Renal cortex interstitium (tissue), 15 donors: Measurements from ENCODE around the gene STX7. TPM values are rescaled to one million over a fixed set of nuclear protein-coding genes. Genes with fewer than 3 reads are reported as not detected.
"Not testable (repeated sequence)": the region's sequence is repeated elsewhere in the genome, so short reads cannot be mapped to it uniquely, and the experiment has no call there.

Source experiments
- DNase-seq, 11 donors: peaks; one replicate each; pipeline ENCODE4 v3.0.0-alpha.2; 2013; ENCODE audit warnings: low read depth in 9 of 11, low spot score in 4 of 11; ENCODE audit errors: extremely low read depth in 1 of 11
- long read RNA-seq, 16 experiments: transcript quantifications; one replicate each; lab custom pipeline, GENCODE V29; 2026
- polyA plus RNA-seq, 3 donors: library from polyadenylated mRNA; unstranded; fragments of 120-200 nt; gene quantifications; one replicate each; pipeline ENCODE4 v1.2.1, GENCODE V29; 2013; ENCODE audit not compliant: insufficient read length in 3 of 3

Gene STX7, protein sequence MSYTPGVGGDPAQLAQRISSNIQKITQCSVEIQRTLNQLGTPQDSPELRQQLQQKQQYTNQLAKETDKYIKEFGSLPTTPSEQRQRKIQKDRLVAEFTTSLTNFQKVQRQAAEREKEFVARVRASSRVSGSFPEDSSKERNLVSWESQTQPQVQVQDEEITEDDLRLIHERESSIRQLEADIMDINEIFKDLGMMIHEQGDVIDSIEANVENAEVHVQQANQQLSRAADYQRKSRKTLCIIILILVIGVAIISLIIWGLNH
- 10 to 100 TPM; 83.3 to 92.5 (median 84.3) TPM for polyA plus RNA-seq
- long read RNA-seq, donor 1, full-length matches to known transcripts: 12 of 17 reads
- long read RNA-seq, donor 1, partial matches to known transcripts: 5 of 17 reads
- long read RNA-seq, donor 1, other reads (novel, unspliced or antisense): 0 of 17 reads
- long read RNA-seq, donor 2, full-length matches to known transcripts: 17 of 23 reads
- long read RNA-seq, donor 2, partial matches to known transcripts: 6 of 23 reads
- long read RNA-seq, donor 2, other reads (novel, unspliced or antisense): 0 of 23 reads
- long read RNA-seq, donor 3, full-length matches to known transcripts: 30 of 35 reads
- long read RNA-seq, donor 3, partial matches to known transcripts: 5 of 35 reads
- long read RNA-seq, donor 3, other reads (novel, unspliced or antisense): 0 of 35 reads
- long read RNA-seq, donor 4, full-length matches to known transcripts: 17 of 17 reads
- long read RNA-seq, donor 4, partial matches to known transcripts: 0 of 17 reads
- long read RNA-seq, donor 4, other reads (novel, unspliced or antisense): 0 of 17 reads
- long read RNA-seq, donor 5: 0 reads
- long read RNA-seq, donor 6, full-length matches to known transcripts: 24 of 35 reads
- long read RNA-seq, donor 6, partial matches to known transcripts: 11 of 35 reads
- long read RNA-seq, donor 6, other reads (novel, unspliced or antisense): 0 of 35 reads
- long read RNA-seq, donor 7, full-length matches to known transcripts: 20 of 20 reads
- long read RNA-seq, donor 7, partial matches to known transcripts: 0 of 20 reads
- long read RNA-seq, donor 7, other reads (novel, unspliced or antisense): 0 of 20 reads
- long read RNA-seq, donor 8: 0 reads
- long read RNA-seq, donor 9, full-length matches to known transcripts: 19 of 19 reads
- long read RNA-seq, donor 9, partial matches to known transcripts: 0 of 19 reads
- long read RNA-seq, donor 9, other reads (novel, unspliced or antisense): 0 of 19 reads
- long read RNA-seq, donor 10, full-length matches to known transcripts: 17 of 34 reads
- long read RNA-seq, donor 10, partial matches to known transcripts: 17 of 34 reads
- long read RNA-seq, donor 10, other reads (novel, unspliced or antisense): 0 of 34 reads
- long read RNA-seq, donor 11, full-length matches to known transcripts: 24 of 24 reads
- long read RNA-seq, donor 11, partial matches to known transcripts: 0 of 24 reads
- long read RNA-seq, donor 11, other reads (novel, unspliced or antisense): 0 of 24 reads
- long read RNA-seq, donor 12, full-length matches to known transcripts: 6 of 6 reads
- long read RNA-seq, donor 12, partial matches to known transcripts: 0 of 6 reads
- long read RNA-seq, donor 12, other reads (novel, unspliced or antisense): 0 of 6 reads
- long read RNA-seq, donor 13: 0 reads
- long read RNA-seq, donor 14, full-length matches to known transcripts: 25 of 25 reads
- long read RNA-seq, donor 14, partial matches to known transcripts: 0 of 25 reads
- long read RNA-seq, donor 14, other reads (novel, unspliced or antisense): 0 of 25 reads
- long read RNA-seq, donor 15, full-length matches to known transcripts: 3 of 3 reads
- long read RNA-seq, donor 15, partial matches to known transcripts: 0 of 3 reads
- long read RNA-seq, donor 15, other reads (novel, unspliced or antisense): 0 of 3 reads
- long read RNA-seq, donor 16, full-length matches to known transcripts: 53 of 62 reads
- long read RNA-seq, donor 16, partial matches to known transcripts: 9 of 62 reads
- long read RNA-seq, donor 16, other reads (novel, unspliced or antisense): 0 of 62 reads

DNA sequence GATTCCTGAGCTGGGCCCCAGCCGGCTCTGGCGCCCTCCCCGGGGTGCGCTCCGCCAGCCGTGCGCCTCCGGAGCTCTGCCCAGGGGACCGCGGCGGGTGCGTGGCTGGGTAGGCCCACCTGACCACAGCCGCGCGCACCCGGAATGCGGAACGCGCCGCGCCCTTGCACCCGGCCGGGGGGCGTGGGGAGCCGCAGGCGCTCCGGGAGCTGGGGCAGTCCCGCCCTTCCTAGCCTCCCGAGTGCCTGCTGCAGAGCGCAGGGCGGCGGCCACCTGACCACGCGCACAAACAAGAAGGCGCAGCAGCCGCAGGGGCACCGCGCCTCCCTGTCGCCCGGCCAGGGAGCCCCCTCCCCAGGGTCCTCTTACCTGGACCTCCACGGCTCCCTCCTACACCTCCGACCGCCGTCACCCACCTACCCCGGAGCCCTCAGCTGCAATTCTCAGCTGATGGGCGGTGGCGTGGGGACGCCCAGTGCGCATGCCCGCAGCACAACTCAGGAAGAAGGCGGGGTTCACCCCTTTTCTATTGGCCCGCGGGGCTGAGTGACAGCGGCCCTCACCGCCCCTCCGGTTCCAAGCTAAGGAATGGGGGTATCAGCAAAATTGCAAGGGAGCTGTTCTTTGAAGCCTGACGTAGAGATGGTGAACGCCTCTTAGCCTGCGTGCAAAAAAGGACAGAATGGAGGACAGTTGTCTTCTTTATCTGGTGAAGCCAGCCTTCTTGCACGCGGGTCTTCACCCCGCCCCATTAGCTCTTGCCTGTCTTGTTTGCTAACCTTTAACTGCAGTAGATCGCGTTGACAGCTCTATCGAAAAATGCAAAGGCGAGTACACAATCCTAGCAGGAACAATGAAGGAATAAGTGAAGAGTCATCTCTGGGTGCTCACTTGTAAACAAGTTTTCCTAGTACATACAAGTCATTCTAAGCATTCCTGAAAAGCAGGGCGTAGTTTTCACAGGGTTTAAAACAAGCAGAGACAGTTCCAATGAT, at the start of gene STX7:
TSS of gene STX7 (minus strand) at position 479 of the 995 bp plus-strand sequence. CDS start 9,586 bp downstream, outside the sequence.
- peak; percentile 61 to 92 (median 82) for DNase-seq

DNA sequence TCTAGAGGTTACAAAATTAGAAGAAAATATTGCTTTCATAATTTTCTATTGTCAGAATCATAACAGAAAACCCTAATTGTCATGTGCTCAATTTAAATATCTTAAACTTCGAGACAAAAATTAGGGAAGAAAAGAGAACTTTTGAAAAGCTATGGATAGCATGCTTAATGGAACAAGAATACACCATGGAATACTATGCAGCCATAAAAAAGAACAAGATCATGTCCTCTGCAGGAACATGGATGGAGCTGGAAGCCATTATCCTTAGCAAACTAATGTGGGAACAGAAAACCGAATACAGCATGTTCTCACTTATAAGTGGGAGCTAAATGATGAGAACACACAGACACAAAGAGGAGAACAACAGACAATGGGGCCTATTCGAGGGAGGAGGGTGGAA, 47.2 kb upstream of the STX7 start:
- DNase-seq: not testable (repeated sequence)

DNA sequence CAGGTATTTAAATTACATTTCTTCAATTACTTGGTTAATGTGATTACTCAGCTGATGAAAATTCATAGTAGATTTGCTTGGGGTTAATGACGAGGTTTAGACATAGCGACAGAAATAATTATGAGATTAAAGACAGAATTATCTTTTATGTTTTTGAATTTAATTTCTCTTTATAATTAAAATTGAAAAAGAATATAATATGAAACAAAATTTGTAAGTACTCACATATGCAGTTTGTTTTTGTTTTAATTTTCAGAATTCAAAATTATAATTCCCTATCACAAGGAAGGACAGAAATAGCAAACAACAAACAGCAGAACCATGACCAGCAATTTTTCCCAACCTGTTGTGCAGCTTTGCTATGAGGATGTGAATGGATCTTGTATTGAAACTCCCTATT, 39.5 kb upstream of the STX7 start, which contains the start of gene TAAR8:
TSS of gene TAAR8 (plus strand) at position 301 of the 400 bp plus-strand sequence. CDS start at position 322, 21 bp downstream.
- no peak for DNase-seq

DNA sequence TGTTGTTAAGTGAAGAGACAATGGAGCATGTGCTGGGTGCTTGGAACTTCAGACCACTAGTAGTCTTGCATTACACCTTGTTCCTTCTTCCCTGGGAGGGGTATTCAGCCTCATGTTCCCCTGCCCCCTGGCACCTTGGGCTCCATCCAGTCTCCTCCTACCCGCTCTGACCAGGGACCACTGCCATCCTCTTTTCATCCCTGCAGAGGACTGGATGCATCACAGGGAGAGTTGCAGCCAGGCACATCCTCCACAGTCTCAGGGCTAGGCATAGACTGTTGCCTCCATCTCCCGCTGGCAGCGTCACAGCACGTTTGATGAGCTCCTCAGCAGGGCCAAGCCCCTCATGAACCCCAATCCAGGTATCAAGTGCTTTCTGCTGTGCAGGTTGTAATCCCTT, 38.3 kb upstream of the STX7 start:
- DNase-seq: no peak

DNA sequence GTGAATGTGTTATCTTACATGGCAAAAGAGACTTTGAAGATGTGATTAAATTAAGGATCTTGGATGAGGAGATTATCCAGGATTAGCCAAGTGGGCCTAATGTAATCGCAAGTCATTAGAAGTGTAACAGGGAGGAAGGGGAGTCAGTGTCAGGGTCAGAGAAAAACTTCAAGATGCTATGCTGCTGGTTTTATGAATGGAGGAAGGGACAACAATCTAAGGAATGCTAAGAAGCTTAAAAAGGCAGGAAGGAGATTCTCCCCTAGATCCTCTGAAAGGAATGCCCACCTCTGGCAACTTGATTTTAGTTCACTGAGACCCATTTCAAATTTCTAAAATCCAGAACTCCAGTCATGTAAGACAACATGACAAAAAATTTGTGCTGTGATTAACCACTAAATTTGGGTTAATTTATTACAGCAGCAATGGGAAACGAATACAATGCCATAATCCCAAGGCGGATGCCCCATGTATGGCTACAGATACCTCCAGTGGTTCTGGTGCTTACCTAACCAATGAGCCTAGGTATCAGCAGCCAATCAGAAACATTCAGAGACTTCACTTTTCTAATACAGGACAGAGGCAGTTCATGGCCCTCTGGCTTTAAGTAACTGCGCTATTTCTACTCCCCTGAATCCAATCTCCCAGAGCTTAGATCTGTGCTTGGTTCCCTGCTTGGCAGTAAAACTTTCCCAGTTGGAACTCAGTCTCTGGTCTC, 36.0 kb upstream of the STX7 start:
- no peak for DNase-seq

DNA sequence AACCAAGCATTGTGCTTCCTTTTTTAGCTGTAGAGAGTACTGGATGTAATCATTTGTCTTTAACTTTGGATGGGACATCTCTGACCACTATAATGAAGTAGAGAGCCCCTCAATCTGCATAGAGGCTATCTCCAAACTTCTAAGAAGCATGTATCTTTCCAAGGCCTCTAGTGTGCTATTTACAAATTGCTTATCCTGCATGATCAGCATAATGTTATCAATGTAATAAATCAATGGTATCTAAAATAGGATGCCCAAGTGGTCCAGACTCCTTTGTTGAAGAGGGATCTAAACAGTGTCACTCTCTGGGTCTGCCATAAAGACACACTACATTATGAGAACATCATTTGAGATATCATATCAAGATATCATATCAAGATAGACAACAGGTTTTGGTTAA, 31.9 kb upstream of the STX7 start:
- no peak for DNase-seq

DNA sequence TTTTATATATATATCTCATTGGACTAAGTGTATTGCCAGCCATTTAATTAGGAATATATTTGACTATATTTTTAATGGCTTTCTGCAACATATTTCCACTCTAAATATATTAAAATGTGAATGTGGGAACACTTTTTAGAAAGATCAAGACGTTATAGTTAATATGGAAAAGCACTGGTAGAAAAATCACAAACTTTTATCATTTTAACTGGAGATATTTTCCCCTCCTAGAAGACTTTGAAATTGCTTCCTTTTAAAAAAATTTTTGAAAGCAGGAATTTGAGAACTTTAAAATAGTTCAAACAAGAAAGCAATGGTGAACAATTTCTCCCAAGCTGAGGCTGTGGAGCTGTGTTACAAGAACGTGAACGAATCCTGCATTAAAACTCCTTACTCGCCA, 25.1 kb upstream of the STX7 start, which contains the start of gene TAAR9:
TSS of gene TAAR9 (plus strand) at position 301 of the 400 bp plus-strand sequence. CDS start at position 314, 13 bp downstream.
- DNase-seq: no peak

DNA sequence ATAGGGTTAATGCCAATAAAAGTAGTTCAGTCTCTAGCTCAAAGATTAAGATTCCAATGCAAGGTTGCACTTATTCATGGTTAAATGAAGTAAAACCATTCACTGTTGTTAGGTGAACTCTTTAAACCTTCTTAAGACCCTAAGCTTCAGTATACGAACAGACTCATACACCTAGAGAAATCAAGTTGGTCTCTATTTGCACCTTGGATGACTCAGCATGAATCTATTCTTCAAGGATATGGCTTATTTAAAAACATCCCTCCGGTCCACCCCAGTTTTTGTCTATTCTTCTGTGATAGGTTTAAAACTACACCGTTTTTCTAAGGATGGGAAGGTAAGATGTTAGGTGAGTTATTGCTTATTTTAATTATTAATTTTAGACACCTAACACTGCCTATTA, 24.2 kb upstream of the STX7 start:
- no peak for DNase-seq

DNA sequence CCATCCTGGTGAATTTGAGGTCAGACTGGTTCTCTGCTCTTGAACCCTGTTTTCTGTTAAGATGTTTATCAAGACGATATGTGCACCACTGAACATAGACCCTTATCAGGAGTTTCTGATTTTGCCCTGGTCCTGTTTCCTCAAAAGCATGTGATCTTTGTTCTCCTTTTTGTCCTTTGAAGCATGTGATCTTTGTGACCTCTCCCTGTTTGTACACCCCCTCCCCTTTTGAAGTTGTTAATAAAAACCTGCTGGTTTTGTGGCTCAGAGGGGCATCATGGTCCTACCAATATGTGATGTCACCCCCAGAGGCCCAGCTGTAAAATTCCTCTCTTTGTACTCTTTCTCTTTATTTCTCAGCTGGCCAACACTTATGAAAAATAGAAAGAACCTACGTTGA, 21.6 kb upstream of the STX7 start:
- not testable (repeated sequence) for DNase-seq

DNA sequence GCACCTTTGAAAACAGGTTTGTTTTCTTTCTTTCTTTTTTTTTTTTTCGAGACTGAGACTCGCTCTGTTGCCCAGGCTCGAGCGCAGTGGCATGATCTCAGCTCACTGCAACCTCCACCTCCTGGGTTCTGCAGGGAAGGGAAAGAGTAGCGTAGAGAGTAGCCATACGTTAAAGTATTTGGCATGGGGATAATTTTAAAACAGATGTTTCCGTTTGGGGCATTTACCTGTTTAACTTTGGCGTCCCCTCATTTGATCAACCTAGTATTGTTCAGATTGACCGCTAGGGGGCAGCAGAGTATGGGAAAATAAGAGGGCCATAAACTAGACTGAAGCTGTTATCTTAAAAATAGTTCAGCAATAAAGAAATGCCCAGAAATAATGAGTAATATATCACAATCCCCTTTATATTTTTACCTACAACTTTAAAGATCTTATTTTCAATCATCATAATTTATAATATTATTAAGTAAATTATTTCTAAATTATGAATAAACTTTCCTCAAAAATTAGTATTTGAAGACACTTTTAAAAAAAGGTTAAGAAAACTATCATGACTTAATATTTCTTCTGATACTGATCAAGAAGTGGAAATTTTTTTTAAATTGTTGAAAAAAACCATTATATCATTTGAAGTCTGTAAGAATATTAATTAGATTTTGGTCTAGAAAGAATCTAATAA, 17.5 kb upstream of the STX7 start:
- DNase-seq: peak in 10 of 11 donors; percentile 52 to 72 (median 58)

DNA sequence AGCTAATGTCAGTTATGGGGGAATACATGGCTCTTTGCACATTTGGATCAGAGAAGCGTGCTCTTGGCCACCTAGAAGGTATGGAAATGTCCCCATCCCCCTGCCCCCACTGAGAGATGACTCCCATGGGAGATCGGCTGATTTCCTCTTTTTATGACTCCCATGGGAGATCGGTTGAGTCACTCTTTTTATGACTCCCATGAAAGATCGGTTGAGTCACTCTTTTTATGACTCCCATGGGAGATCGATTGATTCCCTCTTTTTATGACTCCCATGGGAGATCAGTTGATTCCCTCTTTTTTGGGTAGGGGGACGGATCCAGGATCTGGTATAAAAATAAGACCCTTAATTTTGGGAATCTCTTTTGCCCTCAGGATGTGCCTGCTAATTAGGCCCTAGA, 14.9 kb upstream of the STX7 start:
- no peak for DNase-seq

DNA sequence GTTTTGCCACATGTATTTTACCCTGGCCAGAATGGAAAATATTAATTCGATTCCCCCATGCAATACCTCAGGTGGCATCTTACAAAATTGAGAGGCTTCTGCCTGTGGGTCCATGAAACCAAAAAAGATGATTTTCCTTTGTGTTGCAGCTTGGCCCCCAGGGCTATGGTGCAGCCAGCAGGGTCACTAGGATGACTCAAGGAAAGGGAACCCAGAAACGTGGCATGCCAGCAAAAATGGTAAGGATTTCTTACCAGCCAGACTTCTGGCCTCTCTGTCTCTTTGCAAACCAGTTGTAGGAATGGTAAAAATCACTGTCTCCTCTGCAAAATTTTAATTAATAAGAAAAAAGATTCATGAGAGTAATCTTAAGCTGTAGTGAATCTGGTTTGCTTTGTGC, 13.5 kb upstream of the STX7 start:
- DNase-seq: no peak

DNA sequence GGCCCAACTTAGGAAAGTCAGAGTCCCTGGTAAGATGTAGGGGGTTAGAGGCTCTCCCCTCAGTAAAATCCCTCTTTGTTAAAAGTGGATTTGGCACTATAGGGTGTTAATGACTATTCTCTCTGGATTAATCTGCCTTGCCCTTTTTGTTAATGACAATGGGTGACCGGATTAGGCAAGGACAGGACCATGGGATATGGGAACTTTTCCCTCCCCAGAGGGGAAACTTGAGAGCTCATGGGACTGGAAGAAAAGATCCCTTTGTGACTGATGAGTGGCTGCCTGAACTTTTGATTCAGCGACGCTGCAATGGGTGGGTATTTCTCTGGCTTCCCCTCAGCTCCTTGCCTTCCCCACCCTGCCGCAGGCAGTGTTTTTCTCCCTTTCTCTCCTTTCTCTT, 12.9 kb upstream of the STX7 start:
- no peak for DNase-seq

DNA sequence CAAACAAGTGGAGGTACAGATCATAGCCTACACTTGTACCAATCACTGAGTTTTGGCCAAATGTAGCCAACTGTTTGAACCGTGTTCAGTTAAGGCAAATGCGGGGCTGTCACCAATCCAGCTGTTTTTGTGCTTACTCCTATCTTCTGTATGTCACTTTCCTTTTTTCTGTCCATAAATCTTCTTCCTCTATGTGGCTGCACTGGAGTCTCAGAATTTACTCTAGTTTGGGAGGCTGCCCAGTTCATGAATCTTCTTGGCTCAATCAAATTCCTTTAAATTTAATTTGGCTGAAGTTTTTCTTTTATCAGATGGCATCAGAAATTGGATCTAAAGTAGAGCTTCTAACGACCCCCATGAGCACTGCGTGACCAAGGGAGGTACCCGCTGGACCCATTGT, 11.7 kb upstream of the STX7 start:
- DNase-seq: no peak

DNA sequence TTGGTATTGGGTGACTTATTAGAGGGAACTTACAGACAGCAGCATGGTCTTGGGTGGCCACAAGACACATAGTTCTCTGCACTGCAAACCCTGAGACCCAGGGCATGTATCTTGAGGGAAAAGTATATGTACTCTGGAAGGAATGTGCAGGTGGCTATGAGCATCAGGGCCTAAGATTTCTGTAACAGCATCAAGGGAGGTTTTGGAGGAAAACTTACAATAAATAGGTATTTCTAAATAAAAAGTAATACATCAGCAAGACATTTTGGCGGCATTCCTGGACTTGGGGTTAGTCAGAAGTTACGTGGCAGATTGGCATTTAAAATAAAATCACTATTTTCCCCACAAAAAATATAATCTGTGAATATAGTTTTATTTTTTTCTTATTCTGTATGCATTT, 8.0 kb upstream of the STX7 start:
- no peak for DNase-seq
